ENCODE measurements around the gene APC2.

APC2 gene

GRCh38 chr19:1465191-1466016 is 15.5 kb downstream of the APC2 start:
- DNase-seq, result peak in 4 of 51 donors; percentile 11 to 32 (median 30)

DNA sequence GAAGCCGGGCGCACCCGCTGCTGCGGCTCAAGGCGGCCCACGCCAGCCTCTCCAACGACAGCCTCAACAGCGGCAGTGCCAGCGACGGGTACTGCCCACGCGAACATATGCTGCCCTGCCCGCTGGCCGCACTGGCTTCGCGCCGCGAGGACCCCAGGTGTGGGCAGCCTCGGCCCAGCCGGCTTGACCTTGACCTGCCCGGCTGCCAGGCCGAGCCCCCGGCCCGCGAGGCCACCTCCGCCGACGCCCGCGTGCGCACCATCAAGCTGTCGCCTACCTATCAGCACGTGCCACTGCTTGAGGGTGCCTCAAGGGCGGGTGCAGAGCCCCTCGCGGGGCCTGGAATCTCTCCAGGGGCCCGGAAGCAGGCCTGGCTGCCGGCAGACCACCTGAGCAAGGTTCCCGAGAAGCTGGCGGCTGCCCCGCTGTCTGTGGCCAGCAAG is 16.1 kb downstream of the APC2 start:
- DNase-seq, result no peak

DNA sequence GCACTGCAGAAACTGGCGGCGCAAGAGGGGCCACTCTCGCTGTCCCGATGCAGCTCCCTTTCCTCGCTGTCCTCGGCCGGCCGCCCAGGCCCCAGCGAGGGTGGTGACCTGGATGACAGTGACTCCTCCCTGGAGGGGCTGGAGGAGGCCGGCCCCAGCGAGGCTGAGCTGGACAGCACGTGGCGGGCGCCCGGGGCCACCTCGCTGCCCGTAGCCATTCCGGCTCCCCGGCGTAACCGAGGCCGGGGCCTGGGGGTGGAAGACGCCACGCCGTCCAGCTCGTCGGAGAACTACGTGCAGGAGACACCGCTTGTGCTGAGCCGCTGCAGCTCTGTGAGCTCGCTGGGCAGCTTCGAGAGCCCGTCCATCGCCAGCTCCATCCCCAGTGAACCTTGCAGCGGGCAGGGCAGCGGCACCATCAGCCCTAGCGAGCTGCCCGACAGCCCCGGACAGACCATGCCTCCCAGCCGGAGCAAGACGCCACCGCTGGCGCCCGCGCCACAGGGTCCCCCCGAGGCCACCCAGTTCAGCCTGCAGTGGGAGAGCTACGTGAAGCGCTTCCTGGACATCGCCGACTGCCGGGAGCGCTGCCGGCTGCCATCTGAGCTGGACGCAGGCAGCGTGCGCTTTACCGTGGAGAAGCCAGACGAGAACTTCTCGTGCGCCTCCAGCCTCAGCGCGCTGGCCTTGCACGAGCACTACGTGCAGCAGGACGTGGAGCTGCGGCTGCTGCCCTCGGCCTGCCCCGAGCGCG is 16.7 kb downstream of the APC2 start:
- no peak for DNase-seq

GRCh38 chr19:1467215-1467489 is 17.2 kb downstream of the APC2 start:
- DNase-seq, result no peak

DNA sequence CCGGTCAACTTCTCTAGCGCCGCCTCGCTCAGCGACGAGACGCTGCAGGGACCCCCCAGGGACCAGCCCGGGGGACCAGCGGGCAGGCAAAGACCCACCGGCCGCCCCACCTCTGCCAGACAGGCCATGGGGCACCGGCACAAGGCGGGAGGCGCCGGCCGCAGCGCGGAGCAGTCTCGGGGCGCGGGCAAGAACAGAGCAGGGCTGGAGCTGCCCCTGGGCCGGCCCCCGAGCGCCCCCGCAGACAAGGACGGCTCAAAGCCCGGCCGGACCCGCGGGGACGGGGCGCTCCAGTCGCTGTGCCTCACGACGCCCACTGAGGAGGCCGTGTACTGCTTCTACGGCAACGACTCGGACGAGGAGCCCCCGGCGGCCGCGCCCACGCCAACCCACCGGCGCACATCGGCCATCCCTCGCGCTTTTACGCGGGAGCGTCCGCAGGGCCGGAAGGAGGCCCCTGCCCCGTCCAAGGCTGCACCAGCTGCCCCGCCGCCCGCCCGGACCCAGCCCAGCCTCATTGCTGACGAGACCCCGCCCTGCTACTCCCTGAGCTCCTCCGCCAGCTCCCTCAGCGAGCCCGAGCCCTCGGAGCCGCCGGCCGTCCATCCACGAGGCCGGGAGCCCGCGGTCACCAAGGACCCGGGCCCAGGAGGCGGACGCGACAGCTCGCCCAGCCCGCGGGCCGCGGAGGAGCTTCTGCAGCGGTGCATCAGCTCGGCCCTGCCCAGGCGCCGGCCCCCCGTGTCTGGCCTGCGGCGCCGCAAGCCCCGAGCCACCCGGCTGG is 17.8 kb downstream of the APC2 start:
- no peak for DNase-seq

DNA sequence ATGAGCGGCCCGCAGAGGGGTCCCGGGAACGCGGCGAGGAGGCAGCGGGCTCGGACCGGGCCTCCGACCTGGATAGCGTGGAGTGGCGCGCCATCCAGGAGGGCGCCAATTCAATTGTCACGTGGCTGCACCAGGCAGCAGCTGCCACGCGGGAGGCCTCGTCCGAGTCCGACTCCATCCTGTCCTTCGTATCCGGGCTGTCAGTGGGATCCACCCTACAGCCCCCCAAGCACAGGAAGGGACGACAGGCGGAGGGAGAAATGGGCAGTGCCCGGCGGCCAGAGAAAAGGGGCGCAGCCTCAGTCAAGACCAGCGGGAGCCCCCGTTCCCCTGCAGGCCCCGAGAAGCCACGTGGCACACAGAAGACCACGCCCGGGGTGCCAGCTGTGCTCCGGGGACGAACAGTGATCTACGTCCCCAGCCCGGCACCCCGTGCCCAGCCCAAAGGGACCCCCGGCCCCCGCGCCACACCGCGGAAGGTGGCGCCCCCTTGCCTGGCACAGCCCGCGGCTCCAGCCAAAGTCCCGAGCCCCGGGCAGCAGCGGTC is 18.4 kb downstream of the APC2 start:
- DNase-seq, result no peak

- DNase-seq, result no peak
Observed at GRCh38 chr19:1468821-1469254, 18.9 kb downstream of the APC2 start.

GRCh38 chr19:1469255-1470054 is 19.5 kb downstream of the APC2 start:
- no peak for DNase-seq

DNA sequence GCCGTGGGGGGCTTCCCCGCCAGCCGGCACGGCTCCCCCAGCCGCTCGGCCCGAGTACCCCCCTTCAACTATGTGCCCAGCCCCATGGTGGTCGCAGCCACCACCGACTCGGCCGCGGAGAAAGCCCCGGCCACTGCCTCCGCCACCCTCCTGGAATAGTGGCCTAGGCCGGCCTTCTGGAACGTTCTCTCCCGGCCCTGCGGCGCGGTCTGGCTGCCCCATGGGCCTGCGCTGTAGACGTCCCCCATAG is 20.1 kb downstream of the APC2 start:
- DNase-seq, result no peak

DNA sequence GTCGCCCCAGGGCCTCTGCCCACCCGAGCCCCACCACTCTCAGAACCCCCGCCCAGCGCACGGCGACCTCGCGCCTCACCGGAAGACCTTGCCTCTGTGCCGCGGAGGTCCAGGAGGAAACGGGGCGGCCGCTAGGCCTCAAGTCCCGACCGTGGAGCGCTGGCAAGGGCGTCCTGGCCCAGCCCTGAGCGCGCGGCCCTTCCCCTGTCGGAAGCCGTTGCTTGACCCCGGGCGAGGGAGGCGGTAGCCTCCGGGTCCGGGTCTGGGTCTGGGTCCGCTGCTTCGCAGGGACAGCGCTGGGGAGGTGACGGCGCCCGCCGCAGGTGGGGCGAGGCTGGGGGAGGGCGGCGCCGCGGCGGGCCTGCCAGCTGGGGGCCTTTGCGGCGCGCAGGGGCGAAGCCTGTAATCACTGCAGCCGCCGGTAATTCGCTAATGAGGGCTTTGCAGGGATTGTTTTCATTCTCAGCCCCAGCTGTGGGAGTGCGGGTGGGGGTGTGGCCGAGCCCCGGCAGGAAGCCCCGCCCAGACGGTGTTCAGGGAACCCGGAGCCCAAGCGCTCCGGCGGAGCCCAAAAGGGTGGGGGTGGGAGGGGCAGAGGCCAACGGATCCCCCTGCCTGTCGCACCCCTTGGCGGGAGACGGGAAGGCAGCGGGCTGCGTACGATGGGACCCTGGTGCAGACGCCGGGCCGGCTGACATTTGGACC is 20.5 kb downstream of the APC2 start:
- peak in 15 of 51 donors; percentile 15 to 64 (median 37) for DNase-seq

GRCh38 chr19:1471010-1471514 is 21.1 kb downstream of the APC2 start:
- no peak for DNase-seq

- peak in 20 of 51 donors; percentile 10 to 67 (median 54) for DNase-seq
Observed at GRCh38 chr19:1471515-1472160, 21.7 kb downstream of the APC2 start.

GRCh38 chr19:1472231-1473084 is 22.5 kb downstream of the APC2 start:
- DNase-seq, result peak in 18 of 51 donors; percentile 22 to 73 (median 41)

DNA sequence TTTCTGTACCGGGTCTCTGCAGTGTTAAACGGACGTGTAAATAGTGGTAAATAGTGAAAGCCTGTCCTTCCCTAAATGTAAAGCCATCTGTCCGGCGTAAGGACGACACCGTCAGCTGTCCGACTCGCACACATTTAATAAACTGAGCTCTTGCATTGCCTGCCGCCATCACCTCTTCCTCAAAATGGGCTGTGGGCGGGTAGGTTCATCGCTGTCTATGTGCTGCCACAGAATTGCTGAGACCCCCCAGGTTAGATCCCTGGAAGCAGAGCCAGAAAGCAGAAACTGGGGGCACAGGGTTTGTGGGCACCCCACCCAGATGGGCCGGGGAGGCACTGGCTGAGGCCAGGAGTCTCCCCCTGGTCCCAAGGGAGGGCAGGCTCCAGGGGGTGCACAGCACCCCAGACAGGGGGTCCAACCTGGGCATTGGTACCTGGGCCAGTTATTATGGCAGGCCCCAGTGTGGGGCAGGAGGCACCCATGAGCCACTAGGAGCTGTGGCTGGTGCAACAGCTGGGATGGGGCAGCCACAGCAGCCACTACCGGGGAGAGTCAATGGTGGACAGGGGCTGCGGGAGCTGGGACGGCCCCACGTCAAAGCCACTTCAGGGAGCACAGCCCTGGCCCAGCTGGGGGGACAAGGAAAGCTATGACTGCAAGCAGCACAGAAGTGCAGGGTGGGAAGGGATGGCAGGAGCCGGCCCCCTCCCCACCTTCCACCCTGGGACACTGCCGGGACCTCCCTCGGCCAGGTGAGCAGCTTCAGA is 23.3 kb downstream of the APC2 start:
- DNase-seq, result peak in 7 of 51 donors; percentile 32 to 58 (median 51)

- peak in 47 of 51 donors; percentile 9 to 87 (median 62) for DNase-seq
Observed at GRCh38 chr19:1474011-1474764, 24.3 kb downstream of the APC2 start.

DNA sequence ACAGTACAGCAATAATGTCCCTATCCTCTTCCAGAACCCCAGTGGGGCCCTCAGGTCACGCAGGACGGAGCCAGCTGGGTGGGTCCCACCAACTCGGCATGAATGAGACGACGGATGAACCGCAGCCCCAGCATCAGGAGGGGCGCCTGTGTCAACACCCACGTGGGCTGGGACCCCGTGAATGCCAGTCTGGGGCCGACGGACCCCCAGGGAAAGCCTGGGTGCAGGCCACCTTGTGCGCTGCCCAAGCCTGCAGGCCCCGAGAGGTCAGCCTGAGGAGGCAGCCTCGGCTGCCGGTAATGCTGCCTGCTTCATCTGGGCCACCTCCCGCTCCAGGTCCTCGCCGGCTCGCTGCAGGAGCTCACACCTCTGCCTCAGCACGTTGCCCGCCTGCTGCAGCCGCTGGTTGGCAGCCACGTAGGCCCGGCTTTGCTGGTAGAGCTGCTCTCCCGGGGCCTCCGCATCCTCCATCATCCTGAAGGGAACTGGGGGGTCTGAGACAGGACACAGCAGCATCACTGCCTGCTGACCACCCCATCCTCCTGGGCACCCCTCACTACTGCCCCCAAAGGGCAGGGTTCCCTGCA is 24.9 kb downstream of the APC2 start:
- DNase-seq, result no peak

All from hypothalamus (tissue), 51 donors.